SU-DHL-6 (cell line): ENCODE results near the gene PAX5.

Experiments used
- CTCF ChIP-seq: fragments of 200-600 bp; sonication (generic); IDR thresholded peaks from one replicate; pipeline ENCODE4 v1.5.1; 2017; ENCODE audit warnings: antibody characterized with exemption, mild to moderate bottlenecking, low read length, moderate library complexity; ENCODE audit not compliant: insufficient read depth, poor library complexity, severe bottlenecking
- EZH2phosphoT487 ChIP-seq: fragments of 200-600 bp; sonication (generic), shearing (Covaris generic); conservative IDR thresholded peaks from 2 replicates; pipeline ENCODE4 v1.6.1; 2018; ENCODE audit warnings: mild to moderate bottlenecking, antibody characterized with exemption, low read length, moderate library complexity, mixed read lengths

GRCh38 chr9:36881743-36882441 lies 152.2 kb downstream of the PAX5 start:
- TF ChIP-seq CTCF, result no peak
- TF ChIP-seq EZH2phosphoT487, result no peak
